CD14-positive monocyte (primary cell): ENCODE results near the gene SPSB2. TPM values are rescaled to one million over a fixed set of nuclear protein-coding genes. Genes with fewer than 3 reads are reported as not detected.

Experiments used
- DNase-seq, 3 donors: peaks; one replicate each; pipeline ENCODE4 v3.0.0-alpha.2; 2011 to 2022
- H2AFZ ChIP-seq: 2 replicates; pipeline ENCODE4 v1.6.0; 2012; ENCODE audit warnings: mild to moderate bottlenecking, low read depth, low read length, inconsistent platforms; ENCODE audit not compliant: insufficient read depth, poor library complexity, severe bottlenecking
- H3K27ac ChIP-seq, 2 donors: 1 replicate in 1 of 2; 2 replicates in 1 of 2; pipeline ENCODE4 v1.5.1; 2012 to 2013; ENCODE audit warnings: low read length in 2 of 2, control low read depth in 1 of 2, inconsistent platforms in 1 of 2, low read depth in 1 of 2, mild to moderate bottlenecking in 1 of 2
- H3K27me3 ChIP-seq, 2 donors: one replicate each; pipeline versions ENCODE4 v1.6.0 to v1.6.1; 2011 to 2013; ENCODE audit warnings: low read length in 2 of 2; ENCODE audit not compliant: control insufficient read depth in 2 of 2, insufficient read depth in 2 of 2
- H3K36me3 ChIP-seq, 2 donors: replicated peaks in 1 of 2; 1 replicate in 1 of 2; 2 replicates in 1 of 2; pipeline versions ENCODE4 v1.5.1 to v1.6.1; 2012 to 2013; ENCODE audit warnings: low read length in 2 of 2, control low read depth in 1 of 2, inconsistent platforms in 1 of 2, mild to moderate bottlenecking in 1 of 2; ENCODE audit not compliant: insufficient read depth in 2 of 2, control insufficient read depth in 1 of 2
- H3K4me1 ChIP-seq, 2 donors: 1 replicate in 1 of 2; 2 replicates in 1 of 2; pipeline versions ENCODE4 v1.5.1 to v1.6.1; 2012 to 2013; ENCODE audit warnings: low read length in 2 of 2, control low read depth in 1 of 2, inconsistent platforms in 1 of 2, mild to moderate bottlenecking in 1 of 2, moderate library complexity in 1 of 2; ENCODE audit not compliant: insufficient read depth in 2 of 2, control insufficient read depth in 1 of 2
- H3K4me2 ChIP-seq: replicated peaks from 2 replicates; pipeline ENCODE3; 2012; ENCODE audit warnings: low read length, moderate library complexity, mild to moderate bottlenecking; ENCODE audit not compliant: poor library complexity, severe bottlenecking; ENCODE audit errors: extremely low read depth
- H3K4me3 ChIP-seq, 3 experiments: fragments of 200-600 bp in 1 of 3; sonication (generic) in 1 of 3; replicated peaks in 1 of 3; 1 replicate in 2 of 3; 2 replicates in 1 of 3; pipeline ENCODE4 v1.5.1; 2011 to 2013; ENCODE audit warnings: low read length in 3 of 3, mild to moderate bottlenecking in 3 of 3, control low read depth in 2 of 3, low read depth in 2 of 3, inconsistent platforms in 1 of 3, moderate library complexity in 1 of 3
- H3K79me2 ChIP-seq: 2 replicates; pipeline ENCODE4 v1.6.0; 2012; ENCODE audit warnings: mild to moderate bottlenecking, control low read depth, inconsistent platforms, low read length, moderate library complexity; ENCODE audit not compliant: insufficient read depth
- H3K9ac ChIP-seq: 2 replicates; pipeline ENCODE4 v1.6.0; 2017; ENCODE audit warnings: low read length, mild to moderate bottlenecking; ENCODE audit not compliant: insufficient read depth, poor library complexity, severe bottlenecking
- H3K9me3 ChIP-seq, 2 donors: replicated peaks in 1 of 2; 1 replicate in 1 of 2; 2 replicates in 1 of 2; pipeline versions ENCODE4 v1.5.1 to v1.6.1; 2012 to 2013; ENCODE audit warnings: low read length in 2 of 2, control low read depth in 1 of 2; ENCODE audit not compliant: control insufficient read depth in 1 of 2, insufficient read depth in 1 of 2
- H4K20me1 ChIP-seq: 2 replicates; pipeline ENCODE4 v1.6.0; 2012; ENCODE audit warnings: mild to moderate bottlenecking, low read length, control low read depth, moderate library complexity; ENCODE audit not compliant: insufficient read depth
- H3K27ac Mint-ChIP-seq, 7 donors: one replicate each; pipeline ENCODE4 v1.8.0; 2020; ENCODE audit warnings: mild to moderate bottlenecking in 7 of 7, mixed read lengths in 7 of 7, moderate library complexity in 6 of 7, inconsistent platforms in 2 of 7
- H3K27me3 Mint-ChIP-seq, 3 donors: one replicate each; pipeline ENCODE4 v1.8.0; 2021 to 2022; ENCODE audit warnings: low read depth in 3 of 3, mild to moderate bottlenecking in 3 of 3, mixed read lengths in 3 of 3, moderate library complexity in 3 of 3, inconsistent platforms in 1 of 3
- H3K36me3 Mint-ChIP-seq, 2 donors: one replicate each; pipeline ENCODE4 v1.8.0; 2020; ENCODE audit warnings: mixed read lengths in 2 of 2, inconsistent platforms in 1 of 2, mild to moderate bottlenecking in 1 of 2
- H3K4me1 Mint-ChIP-seq: one replicate; pipeline ENCODE4 v1.8.0; 2020; ENCODE audit warnings: mild to moderate bottlenecking, mixed read lengths
- H3K4me3 Mint-ChIP-seq, 2 donors: one replicate each; pipeline ENCODE4 v1.8.0; 2020; ENCODE audit warnings: mild to moderate bottlenecking in 2 of 2, mixed read lengths in 2 of 2, moderate library complexity in 1 of 2
- H3K9me3 Mint-ChIP-seq, 7 donors: one replicate each; pipeline ENCODE4 v1.8.0; 2020 to 2022; ENCODE audit warnings: mixed read lengths in 7 of 7, mild to moderate bottlenecking in 6 of 7, moderate library complexity in 6 of 7, inconsistent platforms in 2 of 7
- CTCF ChIP-seq: fragments of 200-600 bp; IDR thresholded peaks from one replicate; pipeline ENCODE4 v1.8.0; 2022; ENCODE audit warnings: antibody characterized with exemption, mild to moderate bottlenecking
- WGBS: methylation state at CpG from one replicate; pipeline ENCODE4 v1.1.5; 2013; ENCODE audit warnings: missing lambda C conversion rate; ENCODE audit not compliant: insufficient coverage; 5-methylcytosine and 5-hydroxymethylcytosine counted together
- intact Hi-C, 2 donors: fragments of 100-400 bp; cut with micrococcal nuclease; formaldehyde crosslinking; loops; one replicate each; pipeline versions ENCODE4 v1.15.0 to v1.15.1; 2023
- polyA plus RNA-seq, 3 donors: library from polyadenylated mRNA; depleted of rRNA in 1 of 3; unstranded in 2 of 3; stranded (reverse) in 1 of 3; fragments of 300-500 nt in 2 of 3; fragments of >200 nt in 1 of 3; fragmentation: Illumina TruSeq in 2 of 3; gene quantifications; 1 replicate in 2 of 3; 2 replicates in 1 of 3; pipeline ENCODE4 v1.2.3, GENCODE V29; 2012 to 2021

SPSB2 gene
- polyA plus RNA-seq, 3 donors = 4.7 to 6.9 (median 6.6) TPM

DNA sequence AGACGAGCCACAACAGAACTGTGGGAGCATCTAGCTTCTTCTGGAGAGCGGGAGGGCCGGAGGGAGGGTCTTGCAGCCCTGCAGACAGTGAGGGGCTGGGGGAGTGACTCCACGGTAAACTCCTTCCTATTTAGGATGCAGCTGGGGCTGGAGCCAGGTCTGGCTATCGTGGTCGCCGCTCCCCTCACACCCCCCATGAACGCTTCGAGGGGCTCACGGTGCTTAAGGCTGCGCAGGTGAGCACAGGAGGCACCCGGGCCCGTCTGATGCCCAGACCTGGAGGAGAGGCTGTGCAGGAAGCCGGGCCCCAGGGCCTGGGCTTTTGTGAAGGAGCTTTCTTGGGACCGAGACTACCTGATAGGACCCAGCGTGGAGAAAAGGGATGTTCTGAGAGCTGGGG is 36.3 kb downstream of the SPSB2 start:
- Mint-ChIP-seq H3K27ac (peak overlapping the region in 1 of 7 donors; percentile 55), H3K4me3 (no peak overlapping the region), H3K4me1 (no peaks in the 10 kb centered on the region), H3K36me3 (no peaks in the 10 kb centered on the region), H3K9me3 (no peaks in the 10 kb centered on the region), H3K27me3 (no peaks in the 10 kb centered on the region)
- no peaks in the 10 kb centered on the region for H3K36me3 ChIP-seq
- no peak overlapping the region for H3K4me3 ChIP-seq
- H2AFZ ChIP-seq = no peak overlapping the region
- H3K27ac ChIP-seq = no peak overlapping the region
- H3K4me2 ChIP-seq = no peak overlapping the region
- H3K79me2 ChIP-seq = no peaks in the 10 kb centered on the region
- H3K27me3 ChIP-seq = no peaks in the 10 kb centered on the region
- peaks cover 3 to 4% of the 10 kb centered on the region in 2 donors for H3K4me1 ChIP-seq
- intact Hi-C loops = no loop called here
- WGBS = 84% methylated on average over 9 of the region's 16 CpGs
- H3K9me3 ChIP-seq = no peaks in the 10 kb centered on the region
- H3K9ac ChIP-seq = no peak overlapping the region
- H4K20me1 ChIP-seq = no peaks in the 10 kb centered on the region
- no peak for TF ChIP-seq CTCF
- DNase-seq = no peak

DNA sequence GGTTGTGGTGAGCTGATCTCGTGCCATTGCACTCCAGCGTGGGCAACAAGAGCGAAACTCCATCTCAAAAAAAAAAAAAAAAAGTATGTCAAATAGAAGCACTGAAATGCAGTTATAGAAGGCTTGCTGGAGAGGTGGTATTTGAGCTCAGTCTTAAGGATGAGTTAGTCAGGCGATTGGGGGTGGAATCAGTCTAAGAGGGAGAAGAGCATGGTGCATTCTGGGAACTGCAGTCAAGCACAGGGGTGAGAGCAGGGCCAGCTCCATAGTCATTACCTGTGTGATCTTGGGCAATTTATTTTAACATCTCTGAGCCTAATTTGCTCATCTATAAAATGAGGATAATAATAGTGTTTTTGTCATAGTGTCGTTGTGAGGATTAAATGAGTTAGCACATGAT is 38.2 kb downstream of the SPSB2 start:
- no peak for DNase-seq
- Histone ChIP-seq H3K4me3 (no peak overlapping the region), H3K36me3 (no peaks in the 10 kb centered on the region), H3K27me3 (peaks cover under 1 to 13% of the 10 kb centered on the region in 2 donors), H3K27ac (no peak overlapping the region), H3K9me3 (no peaks in the 10 kb centered on the region), H2AFZ (no peak overlapping the region), H3K4me1 (peaks cover 3 to 4% of the 10 kb centered on the region in 2 donors), H3K9ac (no peak overlapping the region), H3K79me2 (no peaks in the 10 kb centered on the region), H4K20me1 (no peaks in the 10 kb centered on the region), H3K4me2 (no peak overlapping the region)
- Mint-ChIP-seq H3K27me3 (peaks cover 17 to 19% (median 18%) of the 10 kb centered on the region in 3 donors), H3K4me1 (no peaks in the 10 kb centered on the region), H3K36me3 (no peaks in the 10 kb centered on the region), H3K4me3 (no peak overlapping the region), H3K27ac (no peak overlapping the region), H3K9me3 (no peaks in the 10 kb centered on the region)
- 86% methylated on average over 2 of the region's 5 CpGs for WGBS
- intact Hi-C loops = no loop called here
- no peak for TF ChIP-seq CTCF
